Natural killer cell (primary cell): ENCODE data around the gene PIK3R1. TPM values are rescaled to one million over a fixed set of nuclear protein-coding genes. Genes with fewer than 3 reads are reported as not detected.
A peak's percentile ranks its signal among the peaks of the same experiment; 100 is the strongest.

Experiments used
- ATAC-seq, 3 donors: fragments of 150-1000 bp in 2 of 3; fragments of 200-7000 bp in 1 of 3; cut with Tn5 transposase; 1 replicate in 1 of 3; 2 replicates in 2 of 3; pipeline ENCODE4 v1.10.0; 2021; ENCODE audit warnings: mild to moderate bottlenecking in 2 of 3, moderate library complexity in 2 of 3
- DNase-seq, 2 donors: peaks; one replicate each; pipeline versions ENCODE4 v3.0.0 to v3.0.0-alpha.2; 2013 to 2021; ENCODE audit warnings: mixed read lengths in 1 of 2
- H3K27ac ChIP-seq: one replicate; pipeline ENCODE4 v1.5.1; 2013; ENCODE audit warnings: mild to moderate bottlenecking, low read length
- H3K27me3 ChIP-seq: one replicate; pipeline ENCODE4 v1.6.1; 2013; ENCODE audit warnings: low read length; ENCODE audit not compliant: control insufficient read depth, insufficient read depth
- H3K36me3 ChIP-seq: one replicate; pipeline ENCODE4 v1.6.1; 2013; ENCODE audit warnings: low read length; ENCODE audit not compliant: control insufficient read depth, insufficient read depth
- H3K4me1 ChIP-seq: one replicate; pipeline ENCODE4 v1.6.1; 2013; ENCODE audit warnings: low read length; ENCODE audit not compliant: control insufficient read depth, insufficient read depth
- H3K4me3 ChIP-seq: one replicate; pipeline ENCODE4 v1.5.1; 2013; ENCODE audit warnings: low read length
- H3K9me3 ChIP-seq: one replicate; pipeline ENCODE4 v1.6.1; 2013; ENCODE audit warnings: low read length; ENCODE audit not compliant: control insufficient read depth, insufficient read depth
- H3K27ac Mint-ChIP-seq, 2 donors: one replicate each; pipeline ENCODE4 v1.8.0; 2022; ENCODE audit warnings: mild to moderate bottlenecking in 2 of 2, mixed read lengths in 2 of 2, moderate library complexity in 1 of 2
- H3K27me3 Mint-ChIP-seq, 2 donors: one replicate each; pipeline ENCODE4 v1.8.0; 2022; ENCODE audit warnings: low read depth in 2 of 2, mixed read lengths in 2 of 2
- H3K36me3 Mint-ChIP-seq: one replicate; pipeline ENCODE4 v1.8.0; 2022; ENCODE audit warnings: mixed read lengths
- H3K4me1 Mint-ChIP-seq, 2 donors: one replicate each; pipeline ENCODE4 v1.8.0; 2022; ENCODE audit warnings: mixed read lengths in 2 of 2
- H3K4me3 Mint-ChIP-seq: one replicate; pipeline ENCODE4 v1.8.0; 2022; ENCODE audit warnings: mild to moderate bottlenecking, moderate library complexity, mixed read lengths
- H3K9me3 Mint-ChIP-seq, 2 donors: one replicate each; pipeline ENCODE4 v1.8.0; 2022; ENCODE audit warnings: mixed read lengths in 2 of 2
- WGBS: methylation state at CpG from one replicate; pipeline ENCODE4 v1.1.7; 2013; ENCODE audit warnings: missing lambda C conversion rate; ENCODE audit not compliant: insufficient coverage; 5-methylcytosine and 5-hydroxymethylcytosine counted together
- intact Hi-C: fragments of 100-400 bp; cut with micrococcal nuclease; formaldehyde crosslinking; loops from one replicate; pipeline ENCODE4 v1.14.2; 2022
- total RNA-seq, 4 donors: library from RNA; stranded (reverse); fragments of 120-200 nt in 1 of 4; gene quantifications; one replicate each; pipeline versions ENCODE4 v1.2.3 to v1.2.4, GENCODE V29; 2013 to 2022
- TF ChIP-seq, protein P1 (sequence below): fragments of 200-600 bp; IDR thresholded peaks from one replicate; pipeline ENCODE4 v1.8.0; 2022; ENCODE audit warnings: antibody characterized with exemption

The PIK3R1 gene
- total RNA-seq, 3 donors from 2014 or later (not counting 1 experiment from before 2014, with no cell fraction given): 307 to 365 (median 313) TPM

DNA sequence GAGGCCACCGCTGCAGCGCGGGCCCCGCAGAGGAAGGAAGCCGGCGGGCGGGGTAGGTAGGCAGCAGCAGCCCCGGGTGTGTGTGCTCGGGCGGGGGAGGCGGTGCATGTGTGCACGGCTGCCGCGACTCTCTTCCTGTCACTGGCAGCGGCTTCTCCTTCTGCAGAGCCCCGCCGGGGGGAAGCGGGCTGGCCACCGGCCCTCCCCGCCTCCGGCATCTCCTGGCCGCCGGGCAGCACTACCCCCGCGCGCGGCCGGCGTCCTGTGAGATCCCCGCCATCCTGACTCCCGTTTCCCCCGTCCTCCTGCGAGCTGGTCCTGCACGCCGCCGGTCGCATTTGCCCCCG, 315 bp downstream of the PIK3R1 start:
- no peaks in the 10 kb centered on the region for H3K36me3 Mint-ChIP-seq
- TF ChIP-seq, protein P1, sequence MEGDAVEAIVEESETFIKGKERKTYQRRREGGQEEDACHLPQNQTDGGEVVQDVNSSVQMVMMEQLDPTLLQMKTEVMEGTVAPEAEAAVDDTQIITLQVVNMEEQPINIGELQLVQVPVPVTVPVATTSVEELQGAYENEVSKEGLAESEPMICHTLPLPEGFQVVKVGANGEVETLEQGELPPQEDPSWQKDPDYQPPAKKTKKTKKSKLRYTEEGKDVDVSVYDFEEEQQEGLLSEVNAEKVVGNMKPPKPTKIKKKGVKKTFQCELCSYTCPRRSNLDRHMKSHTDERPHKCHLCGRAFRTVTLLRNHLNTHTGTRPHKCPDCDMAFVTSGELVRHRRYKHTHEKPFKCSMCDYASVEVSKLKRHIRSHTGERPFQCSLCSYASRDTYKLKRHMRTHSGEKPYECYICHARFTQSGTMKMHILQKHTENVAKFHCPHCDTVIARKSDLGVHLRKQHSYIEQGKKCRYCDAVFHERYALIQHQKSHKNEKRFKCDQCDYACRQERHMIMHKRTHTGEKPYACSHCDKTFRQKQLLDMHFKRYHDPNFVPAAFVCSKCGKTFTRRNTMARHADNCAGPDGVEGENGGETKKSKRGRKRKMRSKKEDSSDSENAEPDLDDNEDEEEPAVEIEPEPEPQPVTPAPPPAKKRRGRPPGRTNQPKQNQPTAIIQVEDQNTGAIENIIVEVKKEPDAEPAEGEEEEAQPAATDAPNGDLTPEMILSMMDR: no peak
- Histone ChIP-seq H3K4me3 (peak overlapping the region; percentile 94), H3K36me3 (no peaks in the 10 kb centered on the region), H3K4me1 (peaks cover 16% of the 10 kb centered on the region), H3K27me3 (no peaks in the 10 kb centered on the region), H3K9me3 (peaks cover 5% of the 10 kb centered on the region), H3K27ac (peak overlapping the region; percentile 79)
- peak overlapping the region; percentile 86 to 90 for H3K27ac Mint-ChIP-seq
- intact Hi-C loops: loop anchor here (1.0 to 10.0 kb wide), 2 partner anchors 23 to 701 kb away; no protein-coding TSS in a partner anchor
- H3K4me3 Mint-ChIP-seq: peak overlapping the region; percentile 92
- no peaks in the 10 kb centered on the region for H3K27me3 Mint-ChIP-seq
- no peaks in the 10 kb centered on the region for H3K9me3 Mint-ChIP-seq
- peaks cover 42 to 52% of the 10 kb centered on the region in 2 donors for H3K4me1 Mint-ChIP-seq
- under 1% methylated on average over 38 of the region's 38 CpGs for WGBS
- DNase-seq (no peak), ATAC-seq (peak; percentile 57 to 75 (median 67))

DNA sequence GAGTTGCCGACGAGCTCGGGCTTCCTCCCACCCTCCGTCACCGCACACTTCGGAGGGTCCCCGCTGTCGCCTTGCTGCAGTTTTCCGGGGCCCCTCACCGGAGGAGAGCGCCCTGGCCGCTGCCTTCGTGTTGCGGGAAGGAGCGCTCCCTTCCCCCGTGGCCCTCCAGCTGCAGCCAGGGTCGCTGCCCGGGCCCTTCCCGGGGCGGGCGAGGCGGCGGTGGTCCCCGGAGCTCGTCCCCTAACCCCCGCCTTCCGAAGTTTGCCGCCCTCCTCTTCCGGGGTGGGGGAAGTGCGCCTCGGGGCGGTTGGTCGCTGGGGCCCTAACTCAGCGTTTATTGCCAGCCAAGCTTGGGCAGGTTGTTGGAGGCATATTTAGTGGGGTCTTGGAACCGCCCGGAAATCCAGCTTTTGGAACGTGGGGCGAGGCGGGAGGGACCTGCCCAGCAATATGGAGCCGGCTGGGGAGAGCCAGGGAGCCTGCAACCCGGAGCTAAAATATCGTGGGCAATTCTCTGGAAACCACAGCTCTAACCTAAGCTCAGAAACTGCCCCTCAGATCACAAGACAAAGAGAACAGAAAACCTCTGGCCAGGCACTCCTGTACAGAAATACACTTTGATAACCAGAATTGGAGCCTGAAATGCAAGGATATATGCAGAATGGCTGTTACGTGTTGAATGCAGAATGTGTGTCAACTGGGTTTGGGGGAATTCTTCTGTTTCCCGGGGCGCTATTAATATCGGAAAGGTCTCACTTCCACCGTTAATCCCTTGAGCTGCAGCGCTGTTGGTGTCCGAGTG, 890 bp downstream of the PIK3R1 start:
- peak overlapping the region; percentile 86 to 90 for H3K27ac Mint-ChIP-seq
- intact Hi-C loops: loop anchor here (1.0 to 10.0 kb wide), 3 partner anchors 23 to 702 kb away; no protein-coding TSS in a partner anchor
- no peaks in the 10 kb centered on the region for H3K36me3 ChIP-seq
- no peaks in the 10 kb centered on the region for H3K27me3 ChIP-seq
- H3K4me1 Mint-ChIP-seq: peaks cover 43 to 54% of the 10 kb centered on the region in 2 donors
- ATAC-seq (peak; percentile 7 to 11 (median 7)), DNase-seq (peak; percentile 60 to 70)
- peaks cover 4% of the 10 kb centered on the region for H3K9me3 ChIP-seq
- H3K4me3 ChIP-seq: peak overlapping the region; percentile 94
- H3K27me3 Mint-ChIP-seq: no peaks in the 10 kb centered on the region
- H3K9me3 Mint-ChIP-seq: no peaks in the 10 kb centered on the region
- H3K36me3 Mint-ChIP-seq: no peaks in the 10 kb centered on the region
- peak overlapping the region; percentile 92 for H3K4me3 Mint-ChIP-seq
- H3K27ac ChIP-seq: peak overlapping the region; percentile 79
- H3K4me1 ChIP-seq: peaks cover 16% of the 10 kb centered on the region
- under 1% methylated on average over 49 of the region's 49 CpGs for WGBS
- TF ChIP-seq, protein P1: no peak

DNA sequence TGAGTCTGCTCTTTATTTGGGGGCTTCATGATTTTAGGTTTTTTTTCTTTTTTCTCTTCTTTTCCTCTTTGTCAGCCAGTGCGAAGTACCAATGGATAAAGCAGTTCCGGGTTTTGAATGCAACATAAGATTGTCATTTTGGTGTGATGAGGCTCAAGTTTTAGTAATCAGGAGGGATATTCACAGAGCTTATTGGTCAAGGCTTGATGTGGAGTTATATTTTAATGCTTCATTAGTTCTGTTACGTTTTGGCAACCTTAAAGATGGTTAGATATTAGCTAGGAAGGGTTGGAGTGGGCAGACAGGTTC, 1.4 kb downstream of the PIK3R1 start:
- intact Hi-C loops: loop anchor here (1.0 to 10.0 kb wide), 2 partner anchors 35 to 702 kb away; no protein-coding TSS in a partner anchor
- Histone ChIP-seq H3K9me3 (peaks cover 4% of the 10 kb centered on the region), H3K4me3 (peak overlapping the region; percentile 94), H3K4me1 (peaks cover 16% of the 10 kb centered on the region), H3K36me3 (no peaks in the 10 kb centered on the region), H3K27ac (peak overlapping the region; percentile 79), H3K27me3 (no peaks in the 10 kb centered on the region)
- peaks cover 49 to 60% of the 10 kb centered on the region in 2 donors for H3K4me1 Mint-ChIP-seq
- TF ChIP-seq, protein P1: no peak
- H3K36me3 Mint-ChIP-seq: no peaks in the 10 kb centered on the region
- DNase-seq (no peak), ATAC-seq (no peak)
- peak overlapping the region; percentile 86 to 90 for H3K27ac Mint-ChIP-seq
- H3K27me3 Mint-ChIP-seq: no peaks in the 10 kb centered on the region
- H3K9me3 Mint-ChIP-seq: no peaks in the 10 kb centered on the region
- WGBS: 0% methylated on average over 3 of the region's 3 CpGs
- H3K4me3 Mint-ChIP-seq: peak overlapping the region; percentile 92
